Psoas muscle (tissue), 8 donors: ENCODE results near the gene ENPP6. TPM values are rescaled to one million over a fixed set of nuclear protein-coding genes. Genes with fewer than 3 reads are reported as not detected.

Experiments
- ATAC-seq, 4 donors: fragments of 200-7000 bp; cut with Tn5 transposase; one replicate each; pipeline ENCODE4 v1.9.1; 2020; ENCODE audit warnings: moderate library complexity in 3 of 4, mild to moderate bottlenecking in 2 of 4
- DNase-seq, 2 donors: peaks; one replicate each; pipeline ENCODE4 v3.0.0-alpha.2; 2020
- H3K27ac ChIP-seq: fragments of 200-600 bp; one replicate; pipeline ENCODE4 v1.8.0; 2022
- H3K27me3 ChIP-seq, 3 donors: fragments of 200-600 bp in 1 of 3; one replicate each; pipeline versions ENCODE4 v1.6.1 to v1.8.0; 2013 to 2022; ENCODE audit warnings: low read length in 2 of 3, mild to moderate bottlenecking in 2 of 3, moderate library complexity in 1 of 3; ENCODE audit not compliant: insufficient read depth in 3 of 3
- H3K36me3 ChIP-seq, 2 donors: fragments of 200-600 bp in 1 of 2; one replicate each; pipeline versions ENCODE4 v1.6.1 to v1.8.0; 2013 to 2022; ENCODE audit warnings: low read depth in 1 of 2, mild to moderate bottlenecking in 1 of 2, moderate library complexity in 1 of 2; ENCODE audit not compliant: insufficient read depth in 1 of 2
- H3K4me1 ChIP-seq: fragments of 200-600 bp; one replicate; pipeline ENCODE4 v1.8.0; 2022
- H3K4me3 ChIP-seq: fragments of 200-600 bp; one replicate; pipeline ENCODE4 v1.8.0; 2022; ENCODE audit warnings: mild to moderate bottlenecking
- H3K9me3 ChIP-seq: fragments of 200-600 bp; one replicate; pipeline ENCODE4 v1.8.0; 2022
- WGBS, 3 donors: extraction: QIAGEN DNeasy Blood & Tissue Kit; methylation state at CpG; one replicate each; pipeline versions ENCODE4 v1.1.6 to v1.1.7; 2013; 5-methylcytosine and 5-hydroxymethylcytosine counted together
- intact Hi-C, 2 donors: fragments of 100-400 bp; cut with DNase I; formaldehyde crosslinking; loops; one replicate each; pipeline versions ENCODE4 v1.11.0 to v1.14.2; 2022
- long read RNA-seq, 2 donors: library from polyadenylated mRNA; unstranded; transcript quantifications; one replicate each; pipeline ENCODE4 v2.0.0, GENCODE V29; 2021
- polyA plus RNA-seq, 3 donors: library from polyadenylated mRNA; stranded (reverse); fragments of 200-250 nt; gene quantifications; one replicate each; pipeline ENCODE4 v1.2.3, GENCODE V29; 2013
- total RNA-seq, 4 donors: library from RNA; stranded (reverse); fragmentation: NEBNext Ultra II Directional in 2 of 4; extraction: Animal tissue kit (Norgen Biotek cat#: 25700) in 2 of 4; gene quantifications; one replicate each; pipeline versions ENCODE4 v1.2.1 to v1.2.4, GENCODE V29; 2021 to 2023
- TF ChIP-seq, protein P1 (sequence below): fragments of 200-600 bp; IDR thresholded peaks from one replicate; pipeline ENCODE4 v1.8.0; 2022; ENCODE audit warnings: antibody characterized with exemption
- donor health status: healthy with polysubstance abuse.
- donor health status: DM: no; HTN: no; CAD: no; lungs with moderate emphysema.
- donor health status: Bipolar disorder and iron deficiency.
- donor health status: healthy.
- donor health status: DM: yes; HTN: yes; CAD: no.
- donor health status: DM: no; HTN: no; CAD: no.
- donor health status: DM: no; HTN: no; CAD: no.
- donor health status: DM: yes; HTN: yes; CAD: no.

ENPP6 gene
- under 1 TPM; 0.10 to 0.79 (median 0.12) TPM for total RNA-seq
- under 1 TPM in 2 of 3 donors, not detected in 1; 0.05 to 0.06 TPM for polyA plus RNA-seq
- long read RNA-seq, donor 1: 0 reads
- long read RNA-seq, donor 2, partial matches to known transcripts: 0 of 1 reads
- long read RNA-seq, donor 2, other reads (novel, unspliced or antisense): 1 of 1 reads

DNA sequence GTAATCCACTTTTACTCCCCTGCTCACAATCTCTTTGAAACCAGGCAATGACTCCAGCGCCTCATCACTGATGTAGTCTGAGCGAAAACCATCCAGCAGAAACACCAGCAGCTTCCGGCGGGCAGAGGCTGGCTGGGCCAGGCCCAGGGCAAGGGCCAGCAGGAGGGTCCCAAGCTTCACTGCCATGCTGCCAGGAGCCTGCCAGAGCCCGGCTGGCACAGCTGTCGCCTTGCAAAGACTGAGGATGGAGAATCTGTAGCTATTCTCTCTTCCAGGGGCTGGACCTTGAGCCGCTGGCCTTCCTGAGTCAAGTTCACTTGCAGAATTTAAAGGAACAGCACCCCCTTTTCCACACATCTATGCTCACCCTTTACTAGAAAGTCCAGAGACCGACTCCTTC, at the start of gene ENPP6:
TSS of gene ENPP6 (minus strand) at position 240 of the 400 bp plus-strand sequence. CDS start at position 186, 54 bp downstream.
- Histone ChIP-seq H3K4me1 (no peaks in the 10 kb centered on the region), H3K36me3 (no peaks in the 10 kb centered on the region), H3K27ac (no peak within 1 kb of the TSS), H3K27me3 (peaks cover 0 to 28% (median 4%) of the 10 kb centered on the region in 3 donors), H3K9me3 (no peaks in the 10 kb centered on the region), H3K4me3 (no peak within 1 kb of the TSS)
- intact Hi-C loops: no loop called here
- TF ChIP-seq, protein P1, sequence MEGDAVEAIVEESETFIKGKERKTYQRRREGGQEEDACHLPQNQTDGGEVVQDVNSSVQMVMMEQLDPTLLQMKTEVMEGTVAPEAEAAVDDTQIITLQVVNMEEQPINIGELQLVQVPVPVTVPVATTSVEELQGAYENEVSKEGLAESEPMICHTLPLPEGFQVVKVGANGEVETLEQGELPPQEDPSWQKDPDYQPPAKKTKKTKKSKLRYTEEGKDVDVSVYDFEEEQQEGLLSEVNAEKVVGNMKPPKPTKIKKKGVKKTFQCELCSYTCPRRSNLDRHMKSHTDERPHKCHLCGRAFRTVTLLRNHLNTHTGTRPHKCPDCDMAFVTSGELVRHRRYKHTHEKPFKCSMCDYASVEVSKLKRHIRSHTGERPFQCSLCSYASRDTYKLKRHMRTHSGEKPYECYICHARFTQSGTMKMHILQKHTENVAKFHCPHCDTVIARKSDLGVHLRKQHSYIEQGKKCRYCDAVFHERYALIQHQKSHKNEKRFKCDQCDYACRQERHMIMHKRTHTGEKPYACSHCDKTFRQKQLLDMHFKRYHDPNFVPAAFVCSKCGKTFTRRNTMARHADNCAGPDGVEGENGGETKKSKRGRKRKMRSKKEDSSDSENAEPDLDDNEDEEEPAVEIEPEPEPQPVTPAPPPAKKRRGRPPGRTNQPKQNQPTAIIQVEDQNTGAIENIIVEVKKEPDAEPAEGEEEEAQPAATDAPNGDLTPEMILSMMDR: no peak
- no peak for DNase-seq
- 29 to 54% (median 36%) methylated on average over 8 of the region's 8 CpGs for WGBS, 3 donors
- no peak for ATAC-seq

DNA sequence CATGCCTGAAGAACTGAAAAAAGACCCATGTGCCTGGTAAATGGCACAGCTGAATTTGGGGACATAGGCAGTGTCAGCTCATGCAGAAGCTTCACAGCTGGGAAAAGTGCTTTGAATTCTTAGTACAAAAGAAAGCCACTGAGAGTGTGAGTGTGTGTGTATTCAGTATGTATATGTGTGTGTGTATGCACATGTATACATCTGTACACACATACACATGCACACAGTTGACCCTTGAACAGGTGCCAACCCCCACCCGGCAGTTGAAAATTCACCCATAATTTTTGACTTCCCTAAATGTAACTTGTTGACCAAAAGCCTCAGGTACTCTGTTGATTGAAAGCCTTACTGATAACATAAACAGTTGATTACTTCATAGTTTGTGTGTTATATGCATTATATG, 49.5 kb upstream of the ENPP6 start:
- no peaks in the 10 kb centered on the region for H3K4me1 ChIP-seq
- DNase-seq (no peak), ATAC-seq (no peak)
- no peaks in the 10 kb centered on the region for H3K27me3 ChIP-seq
- WGBS, 3 donors: 55 to 82% (median 59%) methylated on average over 1 of the region's 1 CpG
- H3K27ac ChIP-seq: no peak overlapping the region
- H3K9me3 ChIP-seq: no peaks in the 10 kb centered on the region
- H3K36me3 ChIP-seq: no peaks in the 10 kb centered on the region
- no peak overlapping the region for H3K4me3 ChIP-seq
- TF ChIP-seq, protein P1: no peak
- intact Hi-C loops: loop anchor here in 1 of 2 donors (5.0 to 10.0 kb wide), 3 partner anchors 205 to 468 kb away; partner anchors contain the start of genes CASP3, CENPU, IRF2 and PRIMPOL

DNA sequence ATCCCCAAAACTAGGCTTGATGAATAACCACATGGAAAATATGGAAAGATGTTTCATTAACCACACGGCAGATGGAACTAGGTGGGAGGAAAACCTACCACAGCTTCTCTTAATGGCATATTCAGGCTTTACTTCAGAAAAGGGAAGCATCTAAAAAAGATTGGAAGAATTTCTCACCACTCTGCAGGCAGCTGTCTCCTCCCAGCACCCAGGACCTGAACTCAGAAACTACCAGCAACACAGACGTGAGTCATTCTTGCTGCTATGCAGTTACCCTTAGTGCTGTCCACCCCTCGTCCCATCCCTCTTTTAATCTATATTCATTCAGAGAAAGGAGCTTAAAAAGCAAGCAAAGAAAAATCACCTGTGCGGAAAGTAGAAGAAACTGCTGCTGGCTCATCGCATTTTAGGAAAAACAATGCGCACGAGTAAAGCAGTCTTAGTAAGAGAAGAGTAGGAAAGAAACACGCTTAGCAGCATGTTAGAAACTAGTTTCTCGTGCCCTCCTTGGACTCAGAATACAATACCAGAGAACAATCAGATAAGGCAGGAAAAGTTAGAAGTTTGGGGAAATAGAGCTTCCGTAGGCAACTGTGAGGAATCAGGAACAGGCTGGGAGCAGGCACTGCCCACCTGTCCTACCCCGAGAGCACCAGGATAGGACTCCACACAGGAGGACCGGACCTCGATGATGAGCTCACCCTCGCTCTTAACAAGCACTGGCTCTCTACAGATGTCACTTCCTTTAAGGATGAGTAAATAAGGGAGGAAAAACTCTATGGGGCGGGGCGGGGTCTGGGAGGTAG, 48.1 kb upstream of the ENPP6 start:
- WGBS, 3 donors: 72 to 77% (median 73%) methylated on average over 16 of the region's 16 CpGs
- Histone ChIP-seq H3K27ac (no peak overlapping the region), H3K4me3 (peak overlapping the region; percentile 39), H3K4me1 (no peaks in the 10 kb centered on the region), H3K36me3 (no peaks in the 10 kb centered on the region), H3K27me3 (no peaks in the 10 kb centered on the region), H3K9me3 (no peaks in the 10 kb centered on the region)
- intact Hi-C loops: loop anchor here in 1 of 2 donors (5.0 to 10.0 kb wide), 3 partner anchors 207 to 469 kb away; partner anchors contain the start of genes CASP3, CENPU, IRF2 and PRIMPOL
- DNase-seq (no peak), ATAC-seq (no peak)
- TF ChIP-seq, protein P1: no peak

DNA sequence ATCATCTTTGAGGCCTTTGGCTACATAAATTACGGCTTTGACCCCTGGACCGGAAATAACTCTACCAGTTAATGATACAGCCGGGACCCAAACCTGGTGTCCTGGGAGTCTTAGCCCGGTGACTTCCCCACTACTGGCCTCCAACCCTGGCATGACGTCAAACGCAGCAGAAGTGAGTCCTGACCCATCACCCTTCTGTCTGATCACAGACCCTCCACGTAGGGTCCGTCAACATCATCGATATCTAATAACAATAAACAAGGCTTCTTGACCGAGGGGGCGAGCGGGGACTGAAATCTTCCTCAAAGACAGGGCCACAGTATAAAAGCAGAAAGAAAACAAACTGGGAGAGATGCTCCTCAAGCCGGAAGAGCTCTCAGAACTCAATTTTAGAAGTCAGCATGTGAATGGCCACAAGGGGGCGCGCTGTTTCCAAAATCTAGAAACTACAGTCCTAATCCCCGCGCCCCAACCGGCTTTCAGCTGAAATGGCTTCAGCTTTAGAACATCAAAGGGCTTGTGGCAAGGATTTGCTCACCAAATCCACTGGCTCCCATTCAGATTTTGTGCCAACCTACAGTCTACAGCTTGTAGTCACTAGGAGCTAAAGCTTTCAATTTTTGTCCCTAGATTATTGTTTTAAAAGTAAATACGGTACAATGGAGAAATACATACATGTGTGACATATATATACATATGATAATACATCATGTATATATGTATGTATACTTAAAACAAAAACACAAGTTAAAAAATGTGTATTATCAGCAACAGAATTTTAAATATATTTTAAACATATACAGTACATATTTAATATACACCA, 46.4 kb upstream of the ENPP6 start:
- no peak overlapping the region for H3K27ac ChIP-seq
- intact Hi-C loops: loop anchor here (1.0 to 10.0 kb wide), 4 partner anchors 273 to 471 kb away; partner anchors contain the start of genes CASP3 (in 1 of the 2), CENPU (in 1 of the 2) and PRIMPOL (in 1 of the 2)
- H3K4me3 ChIP-seq: no peak overlapping the region
- H3K9me3 ChIP-seq: no peaks in the 10 kb centered on the region
- peak; percentile 78 to 95 (median 86) for ATAC-seq
- 17 to 19% (median 18%) methylated on average over 19 of the region's 19 CpGs for WGBS, 3 donors
- no peaks in the 10 kb centered on the region for H3K4me1 ChIP-seq
- H3K27me3 ChIP-seq: no peaks in the 10 kb centered on the region
- TF ChIP-seq, protein P1: peak; percentile 95
- DNase-seq: peak; percentile 93 to 95
- no peaks in the 10 kb centered on the region for H3K36me3 ChIP-seq
